HUES6 (cell line): ENCODE results near the gene IL1RAP.

ENCODE experiments used
- H3K27ac ChIP-seq: 2 replicates; pipeline ENCODE4 v1.7.0; 2013; ENCODE audit warnings: low read depth, mild to moderate bottlenecking, low read length, inconsistent platforms
- H3K27me3 ChIP-seq: 2 replicates; pipeline ENCODE4 v1.6.1; 2013; ENCODE audit warnings: low read length; ENCODE audit not compliant: control insufficient read depth, insufficient read depth
- H3K36me3 ChIP-seq: 2 replicates; pipeline ENCODE4 v1.6.1; 2013; ENCODE audit warnings: low read length; ENCODE audit not compliant: control insufficient read depth, insufficient read depth
- H3K4me1 ChIP-seq: 2 replicates; pipeline ENCODE4 v1.6.1; 2013; ENCODE audit warnings: low read length; ENCODE audit not compliant: control insufficient read depth, insufficient read depth
- H3K4me3 ChIP-seq: 2 replicates; pipeline ENCODE4 v1.5.1; 2013; ENCODE audit warnings: low read depth, low read length
- H3K9ac ChIP-seq: one replicate; pipeline ENCODE4 v1.6.1; 2013; ENCODE audit warnings: mild to moderate bottlenecking, low read length
- H3K9me3 ChIP-seq: 2 replicates; pipeline ENCODE4 v1.6.1; 2013; ENCODE audit warnings: low read depth, low read length; ENCODE audit not compliant: control insufficient read depth, insufficient read depth

IL1RAP gene

DNA sequence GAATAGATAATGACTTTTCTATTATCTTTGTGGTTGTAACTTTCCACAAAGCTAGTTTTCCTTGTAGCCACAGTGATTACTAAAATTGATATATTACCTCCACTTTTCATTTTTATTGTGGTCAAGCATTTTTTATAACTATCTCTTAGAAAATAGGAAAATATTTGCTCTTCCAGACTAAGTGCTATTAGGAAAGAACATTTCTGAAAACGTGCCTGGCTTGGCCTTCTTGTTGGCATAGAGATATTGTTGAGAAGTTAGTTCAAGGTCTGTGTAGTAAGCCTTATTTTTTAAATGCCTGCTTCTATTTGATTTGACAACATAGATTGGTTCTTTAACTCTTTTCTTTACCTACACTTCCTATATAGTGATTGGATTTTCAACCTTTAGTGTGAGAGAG lies 101.7 kb downstream of the IL1RAP start:
- Histone ChIP-seq H3K9me3 (no peaks in the 10 kb centered on the region), H3K27me3 (no peaks in the 10 kb centered on the region), H3K4me1 (no peaks in the 10 kb centered on the region), H3K4me3 (no peak overlapping the region), H3K9ac (no peak overlapping the region), H3K36me3 (no peaks in the 10 kb centered on the region), H3K27ac (no peak overlapping the region)

DNA sequence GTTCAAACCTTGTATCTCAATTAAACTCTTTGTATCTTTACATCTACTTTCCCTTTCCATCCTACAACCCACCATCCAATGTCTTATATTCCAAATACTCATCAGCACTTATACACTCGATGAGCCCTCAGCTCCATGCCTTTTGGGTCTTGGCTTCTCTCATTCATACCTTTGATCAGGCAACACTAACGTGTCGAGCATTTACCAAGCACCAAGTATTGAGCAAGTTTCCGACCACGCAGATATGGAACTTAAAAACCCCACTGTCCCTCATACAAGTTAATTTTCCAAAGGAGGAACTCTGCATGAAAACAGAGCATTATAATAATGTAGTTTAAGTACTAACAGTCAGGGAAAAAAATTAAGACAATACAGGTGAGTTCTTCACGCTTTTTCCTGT lies 102.8 kb downstream of the IL1RAP start:
- Histone ChIP-seq H3K27ac (no peak overlapping the region), H3K9me3 (no peaks in the 10 kb centered on the region), H3K36me3 (no peaks in the 10 kb centered on the region), H3K4me3 (no peak overlapping the region), H3K27me3 (no peaks in the 10 kb centered on the region), H3K4me1 (no peaks in the 10 kb centered on the region), H3K9ac (no peak overlapping the region)

DNA sequence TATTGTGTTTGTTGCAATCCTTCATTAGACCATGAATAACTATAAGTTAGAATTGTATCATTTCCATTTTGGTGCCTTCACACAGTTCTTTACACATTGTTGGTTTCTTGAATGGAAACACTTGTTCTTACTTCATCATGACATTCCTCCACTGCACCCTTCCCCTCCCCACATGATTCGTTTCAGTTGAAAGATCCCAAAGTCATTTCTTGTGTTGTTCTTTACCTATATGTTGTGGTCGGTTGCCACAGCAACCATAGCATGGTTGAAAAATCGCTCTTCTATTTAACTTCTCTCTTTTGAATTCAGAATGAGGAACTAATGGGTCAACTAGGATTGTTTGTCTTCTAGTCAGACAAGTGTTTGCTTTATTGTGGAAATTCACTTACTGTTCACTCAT lies 103.3 kb downstream of the IL1RAP start:
- no peaks in the 10 kb centered on the region for H3K9me3 ChIP-seq
- no peaks in the 10 kb centered on the region for H3K27me3 ChIP-seq
- H3K4me3 ChIP-seq: no peak overlapping the region
- no peak overlapping the region for H3K27ac ChIP-seq
- H3K36me3 ChIP-seq: no peaks in the 10 kb centered on the region
- no peaks in the 10 kb centered on the region for H3K4me1 ChIP-seq
- H3K9ac ChIP-seq: no peak overlapping the region

DNA sequence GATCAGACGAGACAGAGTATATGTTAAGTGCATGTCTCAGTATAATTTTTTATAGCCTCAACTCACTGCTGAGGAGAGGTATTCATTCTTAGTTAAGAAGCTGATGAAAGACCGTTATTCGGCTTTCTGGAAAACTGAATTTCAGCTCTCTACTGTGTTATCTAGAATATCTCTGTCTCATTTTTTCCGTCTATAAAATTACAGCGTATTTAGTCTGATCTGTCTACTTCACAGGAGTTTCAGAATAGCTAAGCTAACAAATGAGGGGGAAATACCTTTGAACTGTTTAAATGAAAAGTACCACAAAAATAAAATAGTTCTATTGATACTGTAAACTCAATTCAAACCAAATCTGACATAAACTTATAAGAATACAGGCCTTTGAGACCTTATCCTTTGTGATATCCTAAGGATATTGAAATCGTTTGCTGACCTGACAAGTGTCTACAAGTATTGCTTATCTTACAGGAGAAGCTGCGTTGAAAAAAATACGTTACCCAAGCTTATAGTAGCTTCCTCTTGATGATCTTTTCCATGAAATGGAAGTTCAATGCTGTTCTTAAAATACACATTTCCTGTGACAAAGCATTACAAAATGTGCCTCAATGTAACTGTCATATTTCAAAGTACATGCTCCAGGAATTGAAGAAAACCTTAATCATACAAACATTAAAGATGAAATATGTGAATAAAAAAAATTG lies 104.6 kb downstream of the IL1RAP start:
- no peak overlapping the region for H3K4me3 ChIP-seq
- no peak overlapping the region for H3K27ac ChIP-seq
- H3K4me1 ChIP-seq: no peaks in the 10 kb centered on the region
- no peaks in the 10 kb centered on the region for H3K27me3 ChIP-seq
- H3K9ac ChIP-seq: no peak overlapping the region
- H3K9me3 ChIP-seq: no peaks in the 10 kb centered on the region
- no peaks in the 10 kb centered on the region for H3K36me3 ChIP-seq

GRCh38 chr3:190619353-190619752 lies 105.5 kb downstream of the IL1RAP start:
- H3K4me3 ChIP-seq: no peak overlapping the region
- no peaks in the 10 kb centered on the region for H3K9me3 ChIP-seq
- H3K27ac ChIP-seq: no peak overlapping the region
- H3K27me3 ChIP-seq: no peaks in the 10 kb centered on the region
- no peaks in the 10 kb centered on the region for H3K4me1 ChIP-seq
- no peaks in the 10 kb centered on the region for H3K36me3 ChIP-seq
- H3K9ac ChIP-seq: no peak overlapping the region

- H3K9ac ChIP-seq: no peak overlapping the region
- no peaks in the 10 kb centered on the region for H3K9me3 ChIP-seq
- no peaks in the 10 kb centered on the region for H3K27me3 ChIP-seq
- H3K36me3 ChIP-seq: no peaks in the 10 kb centered on the region
- H3K27ac ChIP-seq: no peak overlapping the region
- no peaks in the 10 kb centered on the region for H3K4me1 ChIP-seq
- no peak overlapping the region for H3K4me3 ChIP-seq
Measured at GRCh38 chr3:190619761-190620160, 105.9 kb downstream of the IL1RAP start.

DNA sequence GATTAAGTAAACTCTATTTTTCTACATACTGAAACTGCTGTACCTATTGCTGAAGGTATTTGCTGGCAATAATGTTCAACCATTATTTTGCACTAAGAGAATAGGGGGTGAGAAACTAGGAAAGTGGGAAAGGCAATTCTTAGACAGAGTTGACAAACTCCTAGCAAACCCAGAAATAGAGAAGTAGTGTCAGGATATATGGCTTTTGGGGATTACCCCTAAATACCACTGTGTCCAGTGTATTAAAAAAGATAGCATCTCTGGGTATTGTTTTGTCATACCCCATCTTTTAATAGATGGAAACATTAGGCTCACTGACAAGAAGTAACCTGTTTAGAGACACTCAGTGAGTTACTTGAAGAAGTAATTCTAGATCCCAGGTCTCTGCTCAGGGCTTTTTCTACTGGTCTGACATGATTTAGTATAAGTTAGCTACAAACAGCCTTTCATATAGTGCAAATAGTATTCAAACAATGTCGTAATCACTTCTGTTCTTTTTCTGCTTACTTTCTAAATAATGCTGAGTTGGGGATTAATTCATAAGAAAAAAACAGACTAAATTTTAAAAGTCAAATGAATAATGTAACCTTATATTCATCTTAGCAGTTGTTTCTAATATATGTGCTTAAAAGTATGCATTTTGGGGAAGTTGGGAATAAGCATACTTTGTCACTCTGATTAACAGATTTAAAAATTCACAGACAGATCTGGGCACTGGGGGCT lies 107.2 kb downstream of the IL1RAP start:
- Histone ChIP-seq H3K9ac (no peak overlapping the region), H3K27ac (no peak overlapping the region), H3K27me3 (no peaks in the 10 kb centered on the region), H3K4me3 (no peak overlapping the region), H3K4me1 (no peaks in the 10 kb centered on the region), H3K9me3 (no peaks in the 10 kb centered on the region), H3K36me3 (no peaks in the 10 kb centered on the region)

- no peaks in the 10 kb centered on the region for H3K36me3 ChIP-seq
- H3K27me3 ChIP-seq: no peaks in the 10 kb centered on the region
- no peak overlapping the region for H3K4me3 ChIP-seq
- H3K27ac ChIP-seq: no peak overlapping the region
- H3K9me3 ChIP-seq: no peaks in the 10 kb centered on the region
- no peaks in the 10 kb centered on the region for H3K4me1 ChIP-seq
- H3K9ac ChIP-seq: no peak overlapping the region
Measured at GRCh38 chr3:190621927-190622326, 108.0 kb downstream of the IL1RAP start.

DNA sequence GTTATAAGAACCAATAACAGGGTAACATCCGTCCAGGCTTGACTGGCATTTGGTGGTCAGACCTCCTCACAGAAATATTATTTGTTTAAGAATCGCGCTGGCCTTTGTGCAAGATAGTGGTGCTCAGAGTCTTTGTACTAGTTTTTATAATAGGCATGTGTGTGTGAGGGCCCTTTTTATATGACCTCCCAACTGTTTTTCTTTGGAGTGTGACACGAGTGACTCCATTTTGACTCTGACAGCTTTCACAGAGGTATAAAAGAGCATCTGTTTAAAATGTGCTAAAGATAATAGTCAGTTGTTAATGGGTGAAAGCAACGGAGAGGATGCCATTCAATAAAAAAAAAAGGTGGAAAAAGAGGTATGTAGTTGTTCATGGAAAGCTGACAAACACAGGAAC lies 110.4 kb downstream of the IL1RAP start:
- Histone ChIP-seq H3K9me3 (no peaks in the 10 kb centered on the region), H3K9ac (no peak overlapping the region), H3K27ac (no peak overlapping the region), H3K27me3 (no peaks in the 10 kb centered on the region), H3K4me1 (no peaks in the 10 kb centered on the region), H3K4me3 (no peak overlapping the region), H3K36me3 (no peaks in the 10 kb centered on the region)

DNA sequence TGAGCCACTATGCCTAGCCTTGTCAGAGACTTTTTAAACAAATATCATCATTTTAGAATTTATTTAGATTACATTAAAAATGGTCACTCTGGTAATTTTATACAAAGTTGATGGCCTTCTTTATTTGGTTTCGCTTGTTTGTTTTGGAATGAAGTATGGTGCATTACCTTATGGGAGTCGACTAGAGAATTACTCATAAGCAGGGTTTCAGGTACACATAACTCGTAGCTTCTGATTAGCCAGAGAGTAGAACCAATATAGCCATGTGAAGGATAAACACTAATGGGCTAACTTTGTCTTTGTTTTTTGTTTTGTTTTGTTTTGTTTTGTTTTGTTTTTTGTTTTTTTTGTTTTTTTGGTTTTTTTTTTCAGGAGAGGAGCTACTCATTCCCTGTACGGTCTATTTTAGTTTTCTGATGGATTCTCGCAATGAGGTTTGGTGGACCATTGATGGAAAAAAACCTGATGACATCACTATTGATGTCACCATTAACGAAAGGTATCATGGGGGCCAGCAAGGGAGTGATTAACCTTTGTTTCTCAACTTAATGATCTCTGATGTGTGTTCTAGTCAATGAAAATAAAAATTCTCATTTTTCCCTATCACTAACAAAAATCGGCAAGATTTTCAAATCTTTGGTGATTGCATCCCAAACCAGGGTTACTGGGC lies 113.2 kb downstream of the IL1RAP start:
- no peak overlapping the region for H3K4me3 ChIP-seq
- H3K9me3 ChIP-seq: no peaks in the 10 kb centered on the region
- no peaks in the 10 kb centered on the region for H3K36me3 ChIP-seq
- no peak overlapping the region for H3K9ac ChIP-seq
- H3K27me3 ChIP-seq: no peaks in the 10 kb centered on the region
- H3K27ac ChIP-seq: no peak overlapping the region
- H3K4me1 ChIP-seq: no peaks in the 10 kb centered on the region

- Histone ChIP-seq H3K36me3 (no peaks in the 10 kb centered on the region), H3K27ac (no peak overlapping the region), H3K4me1 (no peaks in the 10 kb centered on the region), H3K27me3 (no peaks in the 10 kb centered on the region), H3K9ac (no peak overlapping the region), H3K9me3 (no peaks in the 10 kb centered on the region), H3K4me3 (no peak overlapping the region)
Measured at GRCh38 chr3:190629088-190629487, 115.2 kb downstream of the IL1RAP start.
